K562 (cell line): ENCODE data around the gene GRIN2A. TPM values are rescaled to one million over a fixed set of nuclear protein-coding genes. Genes with fewer than 3 reads are reported as not detected.

Source experiments
- ATAC-seq: fragments of 200-7000 bp; cut with Tn5 transposase; 3 replicates; pipeline ENCODE4 v1.9.1; 2020; ENCODE audit warnings: moderate library complexity
- BruUV-seq: library from RNA; stranded (reverse); fragments of 400-500 nt; replicated peaks from 2 replicates; lab custom pipeline; 2021; lab: Mats Ljungman, UMichigan
- CTCF ChIA-PET: fragments of 300-600 bp; formaldehyde crosslinking; extraction: SDS; loops from one replicate; lab custom pipeline; 2021; ENCODE audit warnings: low intra/inter-chr PET ratio; lab: Yijun Ruan, JAX
- POLR2A ChIA-PET: fragments of 300-600, 350-650 bp; sonication (Branson Sonifier 250); formaldehyde crosslinking; extraction: SDS; loops from one replicate; lab custom pipeline; 2021; ENCODE audit warnings: antibody characterized with exemption, inconsistent platforms; lab: Yijun Ruan, JAX
- DNase-seq, 4 experiments: peaks; one replicate each; pipeline versions ENCODE4 v3.0.0 to v3.0.0-alpha.2; 2011 to 2018; ENCODE audit warnings: low spot score in 3 of 4, mixed read lengths in 3 of 4; ENCODE audit errors: extremely low read depth in 1 of 4
- FAIRE-seq: peaks from 2 replicates; lab custom pipeline; 2011; peaks lifted over from hg19 to GRCh38; lab: Jason Lieb, UNC
- H2AFZ ChIP-seq: 2 replicates; pipeline ENCODE4 v1.6.0; 2011; ENCODE audit warnings: low read depth, low read length, control low read depth, inconsistent platforms
- H3K27ac ChIP-seq: fragments of 200-600 bp; 3 replicates; pipeline ENCODE4 v1.8.0; 2011; ENCODE audit warnings: low read depth, mild to moderate bottlenecking, control low read depth, inconsistent platforms, low read length, moderate library complexity, mixed read lengths; ENCODE audit errors: extremely low read depth
- H3K27me3 ChIP-seq, 2 experiments: fragments of 300-600 bp in 1 of 2; 2 replicates in 1 of 2; 3 replicates in 1 of 2; pipeline versions ENCODE4 v1.6.0 to v1.8.0; 2011; ENCODE audit warnings: inconsistent platforms in 2 of 2, low read length in 2 of 2, mild to moderate bottlenecking in 1 of 2, mixed read lengths in 1 of 2, moderate library complexity in 1 of 2; ENCODE audit not compliant: control insufficient read depth in 2 of 2, insufficient read depth in 2 of 2
- H3K36me3 ChIP-seq: fragments of 300-600 bp; 3 replicates; pipeline ENCODE4 v1.8.0; 2011; ENCODE audit warnings: mild to moderate bottlenecking, low read length, inconsistent platforms; ENCODE audit not compliant: control insufficient read depth, insufficient read depth
- H3K4me1 ChIP-seq, 2 experiments: fragments of 200-600 bp in 1 of 2; replicated peaks in 1 of 2; 2 replicates in 1 of 2; 3 replicates in 1 of 2; pipeline versions ENCODE4 v1.5.1 to v1.8.0; 2011; ENCODE audit warnings: inconsistent platforms in 2 of 2, low read length in 2 of 2, mild to moderate bottlenecking in 1 of 2, mixed read lengths in 1 of 2, moderate library complexity in 1 of 2; ENCODE audit not compliant: control insufficient read depth in 2 of 2, insufficient read depth in 2 of 2
- H3K4me2 ChIP-seq: 2 replicates; pipeline ENCODE4 v1.6.1; 2011; ENCODE audit warnings: low read length, control low read depth, inconsistent platforms, mixed read lengths; ENCODE audit not compliant: insufficient read depth
- H3K4me3 ChIP-seq: fragments of 200-600 bp; sonication (generic), shearing (Covaris generic); 2 replicates; pipeline ENCODE4 v1.5.1; 2016; ENCODE audit warnings: control low read depth, inconsistent platforms
- H3K79me2 ChIP-seq: fragments of 200-600 bp; 3 replicates; pipeline ENCODE4 v1.8.0; 2011; ENCODE audit warnings: low read length, inconsistent platforms; ENCODE audit not compliant: control insufficient read depth, insufficient read depth
- H3K9ac ChIP-seq, 2 experiments: 2 replicates each; pipeline versions ENCODE4 v1.6.0 to v1.6.1; 2011; ENCODE audit warnings: low read depth in 2 of 2, low read length in 2 of 2, control low read depth in 1 of 2, inconsistent platforms in 1 of 2, mild to moderate bottlenecking in 1 of 2, mixed read lengths in 1 of 2; ENCODE audit not compliant: insufficient read depth in 1 of 2
- H3K9me1 ChIP-seq: one replicate; pipeline ENCODE4 v1.6.0; 2011; ENCODE audit warnings: inconsistent platforms, mild to moderate bottlenecking, low read length, moderate library complexity; ENCODE audit not compliant: control insufficient read depth, insufficient read depth
- H3K9me3 ChIP-seq: replicated peaks from 2 replicates; pipeline ENCODE4 v1.5.1; 2011; ENCODE audit warnings: low read depth, low read length, inconsistent platforms; ENCODE audit not compliant: control insufficient read depth, insufficient read depth
- H4K20me1 ChIP-seq: replicated peaks from 2 replicates; pipeline ENCODE4 v1.6.1; 2011; ENCODE audit warnings: low read length, inconsistent platforms, mixed read lengths; ENCODE audit not compliant: control insufficient read depth, insufficient read depth
- ATF6 ChIP-seq: sonication (generic); formaldehyde crosslinking; IDR thresholded peaks from 2 replicates; pipeline ENCODE4 v1.4.0; 2020; ENCODE audit warnings: mild to moderate bottlenecking, missing genetic modification reagents
- BRD9 ChIP-seq: fragments of 450-650 bp; IDR thresholded peaks from 2 replicates; pipeline ENCODE4 v1.6.1; 2018; ENCODE audit warnings: low read depth; ENCODE audit not compliant: partially characterized antibody
- FIP1L1 ChIP-seq: fragments of 200-400 bp; formaldehyde crosslinking; IDR thresholded peaks from 2 replicates; pipeline ENCODE4 v1.6.1; 2018; ENCODE audit warnings: mild to moderate bottlenecking, low read depth, low read length; ENCODE audit not compliant: poor library complexity, severe bottlenecking
- GATA2 ChIP-seq: sonication (generic); formaldehyde crosslinking; IDR thresholded peaks from 2 replicates; pipeline ENCODE4 v1.4.0; 2020; ENCODE audit warnings: mild to moderate bottlenecking, missing genetic modification reagents
- HDGF ChIP-seq: fragments of 450-650 bp; IDR thresholded peaks from 2 replicates; pipeline ENCODE4 v1.6.1; 2016
- KLF1 ChIP-seq: fragments of 450-650 bp; IDR thresholded peaks from 2 replicates; pipeline ENCODE4 v1.6.1; 2016; ENCODE audit warnings: missing genetic modification characterization, missing compliant biosample characterization
- MCM3 ChIP-seq: fragments of 450-650 bp; IDR thresholded peaks from 2 replicates; pipeline ENCODE4 v1.6.1; 2016
- NFE2L1 ChIP-seq: fragments of 450-650 bp; IDR thresholded peaks from 2 replicates; pipeline ENCODE4 v1.6.1; 2016; ENCODE audit warnings: missing genetic modification characterization, low read depth, mild to moderate bottlenecking, missing compliant biosample characterization, moderate library complexity, borderline replicate concordance
- SIN3B ChIP-seq: fragments of 450-650 bp; IDR thresholded peaks from 2 replicates; pipeline ENCODE4 v1.6.1; 2017; ENCODE audit warnings: low read depth, mild to moderate bottlenecking, moderate library complexity
- SMARCB1 ChIP-seq: IDR thresholded peaks from 2 replicates; pipeline ENCODE4 v1.6.1; 2011; ENCODE audit warnings: improper control_type of control experiment, low read depth; ENCODE audit not compliant: insufficient read length
- TFE3 ChIP-seq: fragments of 450-650 bp; formaldehyde crosslinking; IDR thresholded peaks from 2 replicates; pipeline ENCODE4 v1.4.0; 2020; ENCODE audit warnings: mild to moderate bottlenecking, mixed read lengths
- ZBTB8A ChIP-seq: fragments of 450-650 bp; IDR thresholded peaks from 2 replicates; pipeline ENCODE4 v1.6.1; 2018; ENCODE audit warnings: mild to moderate bottlenecking, moderate library complexity; ENCODE audit not compliant: partially characterized antibody
- ZNF184 ChIP-seq: sonication (generic); formaldehyde crosslinking; IDR thresholded peaks from 2 replicates; pipeline ENCODE4 v1.5.0; 2020; ENCODE audit warnings: missing genetic modification reagents
- ZNF507 ChIP-seq: conservative IDR thresholded peaks from 2 replicates; pipeline ENCODE4 v1.6.1; 2017; ENCODE audit warnings: missing genetic modification characterization, missing compliant biosample characterization
- ZNF561 ChIP-seq: fragments of 450-650 bp; formaldehyde crosslinking; conservative IDR thresholded peaks from 2 replicates; pipeline ENCODE4 v1.4.0; 2020; ENCODE audit warnings: mild to moderate bottlenecking, moderate library complexity
- ZNF717 ChIP-seq: fragments of 250-450 bp; sonication (Bioruptor Pico); IDR thresholded peaks from 2 replicates; pipeline ENCODE4 v1.5.0; 2021
- ZNF77 ChIP-seq: fragments of 250-450 bp; sonication (Bioruptor Pico); IDR thresholded peaks from 2 replicates; pipeline ENCODE4 v1.5.0; 2020
- WGBS: fragments of 100-300 bp; shearing (Covaris generic); methylation state at CpG from one replicate; pipeline ENCODE4 v1.1.6; 2016; ENCODE audit warnings: low coverage, mixed read lengths; ENCODE audit not compliant: insufficient coverage; ENCODE audit errors: missing lambda C conversion rate; 5-methylcytosine and 5-hydroxymethylcytosine counted together
- in situ Hi-C: fragments of 300-500 bp; cut with MboI; formaldehyde crosslinking; loops from 4 replicates; pipeline ENCODE4 v1.15.0; 2018; ENCODE audit warnings: inconsistent platforms, mixed read lengths
- intact Hi-C: fragments of 100-400 bp; cut with micrococcal nuclease; formaldehyde crosslinking; loops from 2 replicates; pipeline ENCODE4 v1.14.2; 2022
- polyA plus RNA-seq, 8 experiments: library from polyadenylated mRNA; depleted of rRNA in 4 of 8; stranded (reverse) in 5 of 8; unstranded in 3 of 8; fragments of >200 nt; fragmentation: Nextera tagmentation in 2 of 8; fragmentation: Illumina TruSeq in 1 of 8; extraction: Ambion mirVana in 2 of 8; extraction: Trizol in 1 of 8; gene quantifications; 2 replicates each; pipeline versions ENCODE4 v1.2.1 to v1.2.3, GENCODE V29; 2011 to 2014; ENCODE audit warnings: inconsistent platforms in 1 of 8, missing spikeins in 1 of 8
- total RNA-seq, 7 experiments: library from RNA; depleted of rRNA in 6 of 7; stranded (reverse); fragments of >200 nt in 6 of 7; fragmentation: Illumina TruSeq in 2 of 7; extraction: Trizol in 2 of 7; gene quantifications; 2 replicates each; pipeline versions ENCODE4 v1.2.1 to v1.2.3, GENCODE V29; 2011 to 2021; ENCODE audit warnings: low replicate concordance in 1 of 7

GRIN2A gene
- total and polyA plus RNA-seq, 9 of the 15 experiments (the other 6 are each of a cell fraction or from before 2014, with no cell fraction given) = not detected

- in situ Hi-C loops = no loop called here
- intact Hi-C loops = no loop called here
- Histone ChIP-seq H3K27ac (no peak overlapping the region), H3K4me1 (no peaks in the 10 kb centered on the region), H2AFZ (no peak overlapping the region), H3K27me3 (peaks cover 0 to 6% of the 10 kb centered on the region in 2 experiments; a peak in 2 of 5 replicates), H3K79me2 (no peaks in the 10 kb centered on the region), H3K9me1 (no peaks in the 10 kb centered on the region), H4K20me1 (no peaks in the 10 kb centered on the region; the same call in 1 of the 2 replicates), H3K9ac (no peak overlapping the region), H3K4me3 (no peak overlapping the region), H3K9me3 (no peaks in the 10 kb centered on the region), H3K4me2 (no peak overlapping the region), H3K36me3 (no peaks in the 10 kb centered on the region)
- TF ChIP-seq HDGF (no peak), ZNF717 (CRISPR knock-in tag) (no peak), ZBTB8A (no peak), FIP1L1 (no peak), ZNF77 (no peak), GATA2 (CRISPR knock-in tag) (no peak), BRD9 (no peak), ZNF184 (CRISPR knock-in tag) (no peak), MCM3 (no peak), NFE2L1 (no peak), TFE3 (no peak), ATF6 (CRISPR knock-in tag) (no peak), ZNF507 (tag) (no peak), KLF1 (tag) (no peak), ZNF561 (CRISPR knock-in tag) (no peak), SMARCB1 (no peak), SIN3B (no peak)
- DNase-seq (no peak), FAIRE-seq (no peak), ATAC-seq (no peak)
- ChIA-PET CTCF (no interaction called here), POLR2A (interaction anchor here (0.6 kb wide), 1 partner anchor 27 kb away, joined by 3 read pairs; no protein-coding TSS in a partner anchor)
- no TSS peak for BruUV-seq
- WGBS = 0% methylated on average over 3 of the region's 3 CpGs
These were observed 336.4 kb downstream of the GRIN2A start for GRCh38 chr16:9845661-9846361.
